UCSD-AML1 (cell line): ENCODE results near the gene FUT7.
A peak's percentile ranks its signal among the peaks of the same experiment; 100 is the strongest.

Experiments used
- DNase-seq: peaks from one replicate; lab custom pipeline; 2025; ENCODE audit not compliant: unreplicated experiment; lab: John Stamatoyannopoulos, UW

The FUT7 gene

GRCh38 chr9:137006116-137007003 lies 25.5 kb downstream of the FUT7 start:
- no peak for DNase-seq

- DNase-seq, result peak; percentile 22
Observed at GRCh38 chr9:137004285-137004684, 27.6 kb downstream of the FUT7 start.

GRCh38 chr9:137002646-137003041 lies 29.2 kb downstream of the FUT7 start:
- no peak for DNase-seq

GRCh38 chr9:137001857-137002645 lies 29.8 kb downstream of the FUT7 start:
- no peak for DNase-seq

GRCh38 chr9:137000177-137000930 lies 31.5 kb downstream of the FUT7 start:
- DNase-seq, result no peak

- DNase-seq, result peak; percentile 76
Observed at GRCh38 chr9:136997830-136998234, 34.1 kb downstream of the FUT7 start.

- no peak for DNase-seq
Observed at GRCh38 chr9:136997371-136997770, 34.5 kb downstream of the FUT7 start.

- no peak for DNase-seq
Observed at GRCh38 chr9:136996361-136997292, 35.3 kb downstream of the FUT7 start, which contains the start of gene CLIC3. TSS of gene CLIC3 (minus strand) at chr9:136996568. CDS start at chr9:136996543, 25 bp downstream.

GRCh38 chr9:136995772-136996311 lies 36.0 kb downstream of the FUT7 start:
- DNase-seq, result no peak

GRCh38 chr9:136995362-136995761 lies 36.5 kb downstream of the FUT7 start:
- no peak for DNase-seq

- no peak for DNase-seq
Observed at GRCh38 chr9:136994888-136995230, 37.0 kb downstream of the FUT7 start.

- no peak for DNase-seq
Observed at GRCh38 chr9:136994180-136994887, 37.6 kb downstream of the FUT7 start.

- DNase-seq, result no peak
Observed at GRCh38 chr9:136992819-136993369, 39.0 kb downstream of the FUT7 start.

GRCh38 chr9:136991993-136992818 lies 39.7 kb downstream of the FUT7 start, which contains the start of gene PAXX:
TSS of gene PAXX (plus strand) at chr9:136992422. CDS start at chr9:136992444, 22 bp downstream.
- peak; percentile 91 for DNase-seq

GRCh38 chr9:136990242-136990911 lies 41.5 kb downstream of the FUT7 start:
- no peak for DNase-seq

- DNase-seq, result no peak
Observed at GRCh38 chr9:136988872-136989271, 43.0 kb downstream of the FUT7 start.

GRCh38 chr9:136985853-136986252 lies 46.0 kb downstream of the FUT7 start:
- DNase-seq, result no peak
